H1 (cell line): ENCODE measurements around the gene CD4. TPM values are rescaled to one million over a fixed set of nuclear protein-coding genes. Genes with fewer than 3 reads are reported as not detected.
A peak's percentile ranks its signal among the peaks of the same experiment; 100 is the strongest.

ENCODE experiments used
- CTCF ChIA-PET: fragments of 300-600 bp; sonication (Branson Sonifier 250); formaldehyde crosslinking; loops from one replicate; lab custom pipeline; 2021; ENCODE audit not compliant: partially characterized antibody; lab: Charles Lee
- POLR2A ChIA-PET: fragments of 300-600 bp; sonication (Branson Sonifier 250); formaldehyde crosslinking; loops from one replicate; lab custom pipeline; 2021; ENCODE audit warnings: inconsistent platforms; ENCODE audit not compliant: partially characterized antibody; lab: Charles Lee
- DNase-seq, 2 experiments: peaks; one replicate each; pipeline versions ENCODE4 v3.0.0 to v3.0.0-alpha.2; 2010 to 2022; ENCODE audit warnings: low spot score in 2 of 2, low read depth in 1 of 2, mixed read lengths in 1 of 2
- FAIRE-seq: peaks from 2 replicates; lab custom pipeline; 2011; peaks lifted over from hg19 to GRCh38; lab: Jason Lieb, UNC
- H2AFZ ChIP-seq: 2 replicates; pipeline ENCODE4 v1.8.1; 2012; ENCODE audit warnings: low read length, inconsistent platforms
- H2AK5ac ChIP-seq: 2 replicates; pipeline ENCODE4 v1.6.1; 2013; ENCODE audit warnings: low read depth, low read length
- H2BK120ac ChIP-seq: replicated peaks from 2 replicates; pipeline ENCODE3; 2013; ENCODE audit warnings: low read depth, low read length, inconsistent platforms
- H2BK12ac ChIP-seq: 2 replicates; pipeline ENCODE4 v1.6.1; 2013; ENCODE audit warnings: low read depth, low read length
- H2BK15ac ChIP-seq: 2 replicates; pipeline ENCODE4 v1.6.1; 2013; ENCODE audit warnings: low read length
- H2BK20ac ChIP-seq: 2 replicates; pipeline ENCODE4 v1.6.1; 2013; ENCODE audit warnings: low read length
- H2BK5ac ChIP-seq: 2 replicates; pipeline ENCODE4 v1.6.1; 2013; ENCODE audit warnings: low read depth, low read length
- H3K14ac ChIP-seq: 2 replicates; pipeline ENCODE4 v1.6.1; 2013; ENCODE audit warnings: inconsistent platforms; ENCODE audit not compliant: insufficient read length
- H3K18ac ChIP-seq: 2 replicates; pipeline ENCODE4 v1.6.1; 2013; ENCODE audit warnings: low read length; ENCODE audit errors: extremely low read depth
- H3K23ac ChIP-seq: 2 replicates; pipeline ENCODE4 v1.6.1; 2013; ENCODE audit warnings: inconsistent platforms; ENCODE audit not compliant: insufficient read length
- H3K23me2 ChIP-seq: 2 replicates; pipeline ENCODE4 v1.6.1; 2013; ENCODE audit warnings: low read depth, low read length
- H3K27ac ChIP-seq: 2 replicates; pipeline ENCODE4 v1.6.1; 2011; ENCODE audit warnings: low read depth, low read length, inconsistent platforms
- H3K27me3 ChIP-seq, 4 experiments: replicated peaks in 1 of 4; 1 replicate in 1 of 4; 2 replicates in 3 of 4; pipeline versions ENCODE4 v1.6.1 to v1.8.1; 2011 to 2013; ENCODE audit warnings: low read length in 3 of 4, mild to moderate bottlenecking in 3 of 4, inconsistent platforms in 2 of 4, mixed read lengths in 2 of 4, moderate library complexity in 1 of 4; ENCODE audit not compliant: control insufficient read depth in 3 of 4, insufficient read depth in 3 of 4; ENCODE audit errors: extremely low read depth in 1 of 4
- H3K36me3 ChIP-seq, 4 experiments: 2 replicates each; pipeline versions ENCODE4 v1.6.1 to v1.8.1; 2011 to 2013; ENCODE audit warnings: mild to moderate bottlenecking in 4 of 4, low read length in 3 of 4, moderate library complexity in 2 of 4, control low read depth in 1 of 4, inconsistent platforms in 1 of 4; ENCODE audit not compliant: insufficient read depth in 4 of 4, control insufficient read depth in 2 of 4
- H3K4ac ChIP-seq: replicated peaks from 2 replicates; pipeline ENCODE3; 2013; ENCODE audit warnings: low read length, low read depth, mixed read lengths, inconsistent platforms; ENCODE audit not compliant: insufficient read length
- H3K4me1 ChIP-seq, 4 experiments: replicated peaks in 1 of 4; 1 replicate in 1 of 4; 2 replicates in 3 of 4; pipeline versions ENCODE4 v1.6.1 to v1.8.1; 2011 to 2013; ENCODE audit warnings: low read length in 3 of 4, inconsistent platforms in 2 of 4, mixed read lengths in 1 of 4; ENCODE audit not compliant: insufficient read depth in 4 of 4, control insufficient read depth in 3 of 4
- H3K4me2 ChIP-seq, 2 experiments: 2 replicates each; pipeline versions ENCODE4 v1.6.1 to v1.8.1; 2011 to 2013; ENCODE audit warnings: low read depth in 2 of 2, low read length in 2 of 2, control low read depth in 1 of 2, inconsistent platforms in 1 of 2, mild to moderate bottlenecking in 1 of 2; ENCODE audit not compliant: insufficient read depth in 1 of 2
- H3K4me3 ChIP-seq, 4 experiments: fragments of 200-600, 300-600 bp in 1 of 4; sonication (generic), shearing (Covaris generic), sonication (Bioruptor Twin) in 1 of 4; 2 replicates each; pipeline versions ENCODE4 v1.5.1 to v1.8.1; 2011 to 2016; ENCODE audit warnings: low read length in 4 of 4, low read depth in 3 of 4, control low read depth in 2 of 4, inconsistent platforms in 2 of 4, mild to moderate bottlenecking in 2 of 4, mixed read lengths in 1 of 4, moderate library complexity in 1 of 4; ENCODE audit not compliant: insufficient read depth in 2 of 4; ENCODE audit errors: extremely low read depth in 1 of 4
- H3K56ac ChIP-seq: replicated peaks from 2 replicates; pipeline ENCODE3; 2013; ENCODE audit warnings: low read depth, mild to moderate bottlenecking, mixed read lengths, low read length, inconsistent platforms; ENCODE audit not compliant: insufficient read length
- H3K79me1 ChIP-seq: 2 replicates; pipeline ENCODE4 v1.6.1; 2013; ENCODE audit warnings: low read depth, low read length, control low read depth
- H3K79me2 ChIP-seq, 2 experiments: 2 replicates each; pipeline versions ENCODE4 v1.6.1 to v1.8.1; 2012 to 2013; ENCODE audit warnings: low read length in 2 of 2, mild to moderate bottlenecking in 2 of 2, inconsistent platforms in 1 of 2; ENCODE audit not compliant: insufficient read depth in 2 of 2, control insufficient read depth in 1 of 2
- H3K9ac ChIP-seq, 4 experiments: replicated peaks in 1 of 4; 1 replicate in 1 of 4; 2 replicates in 3 of 4; pipeline versions ENCODE4 v1.6.1 to v1.8.1; 2011 to 2013; ENCODE audit warnings: low read depth in 3 of 4, low read length in 3 of 4, control low read depth in 2 of 4, mild to moderate bottlenecking in 2 of 4, moderate library complexity in 2 of 4, inconsistent platforms in 1 of 4; ENCODE audit errors: extremely low read depth in 1 of 4
- H3K9me3 ChIP-seq, 2 experiments: 2 replicates each; pipeline versions ENCODE4 v1.6.1 to v1.8.1; 2012 to 2013; ENCODE audit warnings: mild to moderate bottlenecking in 2 of 2, moderate library complexity in 2 of 2, control low read depth in 1 of 2, inconsistent platforms in 1 of 2, low read depth in 1 of 2, low read length in 1 of 2, mixed read lengths in 1 of 2; ENCODE audit not compliant: insufficient read depth in 2 of 2
- H4K20me1 ChIP-seq, 2 experiments: replicated peaks in 1 of 2; 2 replicates each; pipeline versions ENCODE3 to v1.8.1; 2011 to 2013; ENCODE audit warnings: inconsistent platforms in 2 of 2, low read length in 2 of 2, mild to moderate bottlenecking in 1 of 2; ENCODE audit not compliant: insufficient read depth in 2 of 2, control insufficient read depth in 1 of 2
- H4K5ac ChIP-seq: 2 replicates; pipeline ENCODE4 v1.6.1; 2013; ENCODE audit warnings: low read length, low read depth, mixed read lengths, inconsistent platforms; ENCODE audit not compliant: insufficient read length
- H4K8ac ChIP-seq: 2 replicates; pipeline ENCODE4 v1.8.0; 2013; ENCODE audit warnings: mild to moderate bottlenecking, moderate library complexity, low read length, inconsistent platforms; ENCODE audit not compliant: insufficient read depth; ENCODE audit errors: extremely low read depth
- H4K91ac ChIP-seq: replicated peaks from 2 replicates; pipeline ENCODE3; 2013; ENCODE audit warnings: low read length, mixed read lengths, inconsistent platforms; ENCODE audit not compliant: insufficient read length
- BACH1 ChIP-seq: IDR thresholded peaks from 2 replicates; pipeline ENCODE4 v1.6.1; 2012; ENCODE audit warnings: low read length, improper control_type of control experiment
- BRCA1 ChIP-seq: IDR thresholded peaks from 2 replicates; pipeline ENCODE4 v1.6.1; 2012; ENCODE audit warnings: low read depth, low read length, improper control_type of control experiment
- CEBPB ChIP-seq: IDR thresholded peaks from 2 replicates; pipeline ENCODE4 v1.6.1; 2012; ENCODE audit warnings: low read depth, low read length
- E2F6 ChIP-seq: IDR thresholded peaks from 2 replicates; pipeline ENCODE4 v1.6.1; 2012; ENCODE audit warnings: inconsistent platforms
- EP300 ChIP-seq, 2 experiments: IDR thresholded peaks; 1 replicate in 1 of 2; 2 replicates in 1 of 2; pipeline ENCODE4 v1.6.1; 2011 to 2012; ENCODE audit warnings: low read depth in 2 of 2, low read length in 2 of 2, mild to moderate bottlenecking in 2 of 2, borderline replicate concordance in 1 of 2, inconsistent platforms in 1 of 2, moderate library complexity in 1 of 2
- HDAC6 ChIP-seq: IDR thresholded peaks from one replicate; pipeline ENCODE4 v1.7.1; 2012; ENCODE audit warnings: low read depth, mild to moderate bottlenecking, inconsistent platforms, low read length, moderate library complexity
- KDM1A ChIP-seq: fragments of 200-600, 300-600 bp; sonication (generic); IDR thresholded peaks from 2 replicates; pipeline ENCODE4 v1.7.1; 2016; ENCODE audit warnings: mild to moderate bottlenecking, low read length, borderline replicate concordance
- MAX ChIP-seq: IDR thresholded peaks from 2 replicates; pipeline ENCODE4 v1.6.1; 2012; ENCODE audit warnings: inconsistent platforms
- NRF1 ChIP-seq: IDR thresholded peaks from 2 replicates; pipeline ENCODE4 v1.6.1; 2011; ENCODE audit warnings: mild to moderate bottlenecking, low read depth, low read length, improper control_type of control experiment
- POU5F1 ChIP-seq: IDR thresholded peaks from 2 replicates; pipeline ENCODE4 v1.6.1; 2011; ENCODE audit warnings: low read depth, mild to moderate bottlenecking, low read length, moderate library complexity
- SP2 ChIP-seq: IDR thresholded peaks from 2 replicates; pipeline ENCODE4 v1.6.1; 2012; ENCODE audit warnings: mild to moderate bottlenecking, low read length, inconsistent platforms
- YY1 ChIP-seq: IDR thresholded peaks from 2 replicates; pipeline ENCODE4 v1.6.1; 2011; ENCODE audit warnings: low read depth, mild to moderate bottlenecking, low read length
- ZNF274 ChIP-seq: IDR thresholded peaks from 2 replicates; pipeline ENCODE4 v1.7.0; 2012; ENCODE audit warnings: low read length, borderline replicate concordance; ENCODE audit errors: extremely low read depth
- WGBS, 2 experiments: shearing (Covaris generic) in 1 of 2; methylation state at CpG; one replicate each; pipeline versions ENCODE4 v1.1.6 to v1.1.7; 2013 to 2015; ENCODE audit warnings: low lambda C conversion rate in 2 of 2, mixed read lengths in 2 of 2, inconsistent platforms in 1 of 2, low coverage in 1 of 2, missing lambda C conversion rate in 1 of 2; ENCODE audit not compliant: insufficient replicate concordance in 2 of 2, insufficient coverage in 1 of 2, insufficient read length in 1 of 2; ENCODE audit errors: extremely low coverage in 1 of 2, missing lambda C conversion rate in 1 of 2; 5-methylcytosine and 5-hydroxymethylcytosine counted together
- polyA plus RNA-seq, 7 experiments: library from polyadenylated mRNA; depleted of rRNA in 3 of 7; stranded (reverse) in 5 of 7; unstranded in 2 of 7; fragments of >200 nt in 5 of 7; fragments of 200-250 nt in 2 of 7; gene quantifications; 1 replicate in 5 of 7; 2 replicates in 1 of 7; 4 replicates in 1 of 7; pipeline versions ENCODE4 v1.2.1 to v1.2.3, GENCODE V29; 2011 to 2013; ENCODE audit warnings: missing spikeins in 2 of 7, mixed read lengths in 2 of 7
- total RNA-seq: library from RNA; stranded (reverse); fragmentation: NEBNext Ultra II Directional; extraction: Animal tissue kit (Norgen Biotek cat#: 25700); gene quantifications from 2 replicates; pipeline ENCODE4 v1.2.1, GENCODE V29; 2021

CD4 gene
- total and polyA plus RNA-seq, 2 of the 8 experiments (the other 6 are each of a cell fraction or from before 2014, with no cell fraction given), result 3.4 to 5.1 TPM

GRCh38 chr12:6838854-6839253, 49.5 kb downstream of the CD4 start:
- Histone ChIP-seq H3K56ac (no peak overlapping the region), H3K4me2 (no peak overlapping the region), H2BK15ac (no peak overlapping the region), H3K36me3 (peaks cover 15 to 53% (median 36%) of the 10 kb centered on the region in 4 experiments), H2BK5ac (no peak overlapping the region; the same call in 1 of the 2 replicates), H4K5ac (no peak overlapping the region), H4K20me1 (peaks cover 7 to 8% of the 10 kb centered on the region in 2 experiments), H2BK120ac (no peak overlapping the region), H3K9me3 (no peaks in the 10 kb centered on the region), H2BK12ac (no peak overlapping the region), H4K8ac (peak overlapping the region; percentile 29; the same call in 1 of the 2 replicates), H3K4ac (no peak overlapping the region), H3K4me3 (no peak overlapping the region), H2AK5ac (no peak overlapping the region), H2BK20ac (no peak overlapping the region), H3K79me1 (no peaks in the 10 kb centered on the region), H3K4me1 (peaks cover 0 to 3% (median 2%) of the 10 kb centered on the region in 4 experiments; a peak in 1 of 7 replicates), H3K27ac (no peak overlapping the region), H2AFZ (no peak overlapping the region), H3K23ac (no peak overlapping the region), H3K27me3 (no peaks in the 10 kb centered on the region), H4K91ac (no peak overlapping the region), H3K18ac (no peak overlapping the region), H3K23me2 (no peaks in the 10 kb centered on the region), H3K9ac (no peak overlapping the region), H3K79me2 (no peaks in the 10 kb centered on the region), H3K14ac (no peak overlapping the region)
- 91% methylated on average over 16 of the region's 16 CpGs; no CpG with 5 or more reads in 1 of the 2 experiments for WGBS, 2 experiments
- ChIA-PET POLR2A (interaction anchor here (0.8 to 27.1 kb wide), 8 partner anchors 7 to 304 kb away, joined by 3 to 588 read pairs (median 5); partner anchors contain the start of genes C12orf57, CDCA3, GAPDH and GNB3), CTCF (interaction anchor here (0.5 to 23.7 kb wide), 9 partner anchors 5 to 221 kb away, joined by 3 to 532 read pairs (median 6); partner anchors contain the start of genes CD4, CDCA3, GNB3 and LAG3)
- DNase-seq, result no peak
- no peak for FAIRE-seq
- TF ChIP-seq EP300 (IDR thresholded peaks at IDR 0.05; ENCODE audit: borderline replicate concordance in 1 of 2, low read depth in 2 of 2, low read length in 2 of 2) (no peak), NRF1 (no peak), BACH1 (no peak), ZNF274 (no peak), CEBPB (no peak), E2F6 (no peak), SP2 (no peak), KDM1A (no peak), POU5F1 (no peak), HDAC6 (no peak), BRCA1 (no peak), YY1 (no peak), MAX (no peak)
